ENCODE measurements around the gene LRP10.

LRP10 gene

DNA sequence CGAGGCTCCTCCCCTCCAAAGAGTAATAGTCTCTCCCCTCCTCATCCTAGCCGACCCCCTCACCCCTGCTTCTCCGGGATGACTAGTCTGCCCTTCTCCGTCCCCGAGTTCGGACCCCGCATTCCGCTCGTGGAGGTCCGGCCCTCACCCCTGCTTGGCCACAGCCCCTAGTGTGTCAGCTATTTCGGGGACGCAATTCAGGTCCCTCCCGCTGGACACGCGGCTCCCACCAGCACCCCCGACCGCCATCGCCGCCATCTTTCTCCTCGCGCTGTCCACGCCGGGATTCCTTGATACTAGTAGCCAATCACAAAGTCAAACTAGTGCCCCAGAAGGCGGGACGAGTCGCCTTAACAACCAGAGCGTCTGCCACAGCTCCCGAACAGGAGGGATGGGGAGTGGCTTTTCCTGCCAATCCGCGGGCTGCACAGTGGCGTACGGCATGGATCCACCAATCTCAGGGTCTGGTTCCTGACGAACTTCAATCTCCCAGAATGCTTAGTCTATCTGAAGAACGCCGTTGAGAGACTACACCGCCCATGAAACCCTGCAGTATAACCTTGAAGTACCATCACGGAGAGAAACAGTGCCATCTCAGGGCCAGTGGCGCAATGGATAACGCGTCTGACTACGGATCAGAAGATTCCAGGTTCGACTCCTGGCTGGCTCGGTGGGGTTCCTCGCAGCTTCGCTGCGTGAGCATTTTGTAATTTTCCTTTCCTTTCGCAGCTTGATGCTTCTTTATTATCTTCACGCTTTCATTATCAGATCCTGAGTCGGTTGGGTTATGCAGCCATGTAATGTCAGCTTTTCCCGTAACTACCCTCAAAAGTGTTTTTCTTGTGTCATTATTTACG lies 57.8 kb downstream of the LRP10 start, which contains the start of gene PRMT5:
TSS of gene PRMT5 (minus strand) at position 273 of the 857 bp plus-strand sequence. CDS start at position 258, 15 bp downstream.
- peaks cover 14% of the 10 kb centered on the region for H3K4me1 ChIP-seq (ENCODE audit: control insufficient read depth, insufficient read depth, low read length)
- H3K9ac ChIP-seq (ENCODE audit: low read length), result peak within 1 kb of the TSS; percentile 96
- no peaks in the 10 kb centered on the region for H3K27me3 ChIP-seq (replicated peaks; ENCODE audit: control insufficient read depth, insufficient read depth, low read length)
- peak; percentile 100 for DNase-seq (ENCODE audit: low read depth)
- peak within 1 kb of the TSS; percentile 99 for H3K4me3 ChIP-seq (ENCODE audit: low read length)
- H3K9me3 ChIP-seq (ENCODE audit: control insufficient read depth, low read length), result no peaks in the 10 kb centered on the region
- peaks cover 22% of the 10 kb centered on the region for H3K36me3 ChIP-seq (ENCODE audit: control insufficient read depth, insufficient read depth, low read length, severe bottlenecking)

DNA sequence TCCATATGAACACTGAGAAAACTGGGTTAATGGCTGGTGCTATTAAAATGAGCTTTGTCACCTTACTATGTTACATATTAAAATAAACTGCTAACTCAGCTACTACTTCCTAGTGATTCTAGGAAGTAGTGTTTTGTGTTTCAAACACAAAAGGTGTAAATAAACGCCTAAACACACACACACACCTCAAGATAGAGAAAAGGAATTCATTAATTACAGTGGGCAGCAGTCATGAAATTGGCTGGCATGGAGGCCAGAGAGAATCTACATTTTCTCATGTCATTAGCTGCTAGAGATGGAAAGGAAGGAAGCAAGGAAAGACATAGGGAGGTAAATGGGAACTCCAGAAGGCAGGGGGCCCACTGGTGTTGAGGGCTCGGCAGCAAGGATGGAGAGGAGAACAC lies 58.4 kb downstream of the LRP10 start:
- Histone ChIP-seq H3K9ac (ENCODE audit: low read length) (peak overlapping the region; percentile 79), H3K27me3 (replicated peaks; ENCODE audit: control insufficient read depth, insufficient read depth, low read length) (no peaks in the 10 kb centered on the region), H3K4me3 (ENCODE audit: low read length) (peak overlapping the region; percentile 80), H3K4me1 (ENCODE audit: control insufficient read depth, insufficient read depth, low read length) (peaks cover 14% of the 10 kb centered on the region), H3K9me3 (ENCODE audit: control insufficient read depth, low read length) (no peaks in the 10 kb centered on the region), H3K36me3 (ENCODE audit: control insufficient read depth, insufficient read depth, low read length, severe bottlenecking) (peaks cover 16% of the 10 kb centered on the region)
- no peak for DNase-seq (ENCODE audit: low read depth)
